Measurements from ENCODE around the gene CD5L.

The CD5L gene

GRCh38 chr1:157820299-157820698 is 21.3 kb downstream of the CD5L start:
- in situ Hi-C loops (cut with HindIII; ENCODE audit: low pct_ligation_motif_present, low pct_unique_long_range_greater_than_20kb, low sequenced_read_pairs), result no loop called here
- no peak for DNase-seq

- no peak for DNase-seq
- in situ Hi-C loops (cut with HindIII; ENCODE audit: low pct_ligation_motif_present, low pct_unique_long_range_greater_than_20kb, low sequenced_read_pairs), result no loop called here
Measured at GRCh38 chr1:157819896-157820295, 21.7 kb downstream of the CD5L start, which contains the start of gene FCRL1. FCRL1 (minus strand) TSS chr1:157820120; CDS start chr1:157820037, 83 bp downstream.

- DNase-seq, result no peak
- in situ Hi-C loops (cut with HindIII; ENCODE audit: low pct_ligation_motif_present, low pct_unique_long_range_greater_than_20kb, low sequenced_read_pairs), result no loop called here
Measured at GRCh38 chr1:157819215-157819614, 22.4 kb downstream of the CD5L start.

GRCh38 chr1:157813269-157813668 is 28.3 kb downstream of the CD5L start:
- no peak for DNase-seq
- in situ Hi-C loops (cut with HindIII; ENCODE audit: low pct_ligation_motif_present, low pct_unique_long_range_greater_than_20kb, low sequenced_read_pairs), result no loop called here

DNA sequence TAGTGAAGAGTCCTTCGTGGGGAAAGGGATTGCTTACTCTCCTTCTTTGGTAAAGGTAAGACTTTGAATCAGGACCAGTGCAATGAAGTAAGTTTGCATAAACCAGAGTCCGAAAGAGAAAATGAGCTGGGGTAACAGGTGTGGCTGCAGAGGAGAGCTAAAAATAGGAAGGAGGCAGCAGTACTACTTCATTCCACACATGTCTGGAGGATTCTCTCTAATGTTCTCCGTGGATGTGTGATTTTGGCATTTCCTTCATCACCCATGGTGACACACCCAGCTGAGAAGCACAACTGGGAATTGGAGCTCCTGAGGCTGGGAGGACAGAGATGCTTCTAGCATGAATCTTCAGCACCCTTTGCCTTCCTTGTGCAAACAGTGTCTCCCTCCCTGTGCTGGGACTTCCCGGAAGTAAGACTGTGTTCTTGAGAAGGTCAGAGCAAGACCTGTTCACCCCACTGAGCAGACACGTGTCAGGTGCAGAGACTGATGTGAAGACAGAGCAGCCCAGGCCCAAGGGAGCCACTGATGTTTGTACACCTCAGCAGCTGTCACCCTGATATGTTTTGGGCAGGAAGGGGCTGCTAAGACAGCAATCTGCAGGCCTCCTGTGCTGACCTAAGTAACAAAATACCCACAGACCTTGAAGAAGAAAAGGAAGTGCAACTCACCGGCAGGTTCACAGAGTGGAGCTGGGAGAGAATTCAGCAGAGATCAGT is 35.0 kb downstream of the CD5L start:
- in situ Hi-C loops (cut with HindIII; ENCODE audit: low pct_ligation_motif_present, low pct_unique_long_range_greater_than_20kb, low sequenced_read_pairs), result no loop called here

GRCh38 chr1:157803851-157804250 is 37.8 kb downstream of the CD5L start:
- DNase-seq, result no peak
- in situ Hi-C loops (cut with HindIII; ENCODE audit: low pct_ligation_motif_present, low pct_unique_long_range_greater_than_20kb, low sequenced_read_pairs), result no loop called here

More for the DNA sequence above, 35.0 kb downstream of the CD5L start:
- no peak for DNase-seq

DNA sequence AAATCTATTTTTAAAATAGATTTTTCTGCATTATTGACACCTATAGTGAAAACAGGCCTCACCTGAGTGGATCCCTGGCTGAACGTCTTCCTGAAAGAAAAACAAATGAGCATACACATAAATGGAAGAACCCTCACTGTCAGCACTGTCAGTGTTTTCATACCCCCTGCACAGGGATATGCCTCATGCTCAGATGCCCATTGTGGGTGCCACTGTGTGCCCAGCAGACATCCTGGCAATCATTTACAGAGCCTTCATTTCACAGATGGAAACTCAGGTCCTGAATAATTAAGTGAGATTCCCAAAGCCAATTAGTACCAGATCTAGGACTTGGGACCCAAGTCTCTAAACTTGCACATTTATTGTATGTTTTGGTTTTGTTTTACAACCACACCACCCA is 41.6 kb downstream of the CD5L start:
- in situ Hi-C loops (cut with HindIII; ENCODE audit: low pct_ligation_motif_present, low pct_unique_long_range_greater_than_20kb, low sequenced_read_pairs), result no loop called here
- DNase-seq, result no peak

DNA sequence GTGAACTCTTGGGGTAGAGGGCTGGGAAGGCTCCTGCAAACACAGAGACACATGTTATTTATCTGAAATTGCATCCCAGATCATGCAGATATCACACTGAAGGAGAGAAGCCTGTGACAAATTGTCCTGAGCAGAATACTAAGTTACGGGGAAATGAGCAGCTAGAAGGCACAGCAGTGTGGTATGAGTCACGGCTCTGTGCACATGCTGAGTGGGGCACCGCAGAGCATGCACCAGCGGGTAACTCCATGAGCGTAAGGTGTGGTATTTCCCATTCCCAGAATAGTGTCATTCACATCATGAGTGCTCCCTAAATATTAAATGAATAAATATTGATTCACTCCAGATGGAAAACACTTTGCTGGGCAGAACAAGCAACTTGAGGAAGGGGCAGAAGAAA is 43.4 kb downstream of the CD5L start:
- in situ Hi-C loops (cut with HindIII; ENCODE audit: low pct_ligation_motif_present, low pct_unique_long_range_greater_than_20kb, low sequenced_read_pairs), result no loop called here
- peak; percentile 28 for DNase-seq

GRCh38 chr1:157785248-157785647 is 56.4 kb downstream of the CD5L start:
- in situ Hi-C loops (cut with HindIII; ENCODE audit: low pct_ligation_motif_present, low pct_unique_long_range_greater_than_20kb, low sequenced_read_pairs), result no loop called here
- no peak for DNase-seq

GRCh38 chr1:157784801-157785200 is 56.8 kb downstream of the CD5L start:
- in situ Hi-C loops (cut with HindIII; ENCODE audit: low pct_ligation_motif_present, low pct_unique_long_range_greater_than_20kb, low sequenced_read_pairs), result no loop called here
- DNase-seq, result no peak

GRCh38 chr1:157782931-157783330 is 58.7 kb downstream of the CD5L start:
- in situ Hi-C loops (cut with HindIII; ENCODE audit: low pct_ligation_motif_present, low pct_unique_long_range_greater_than_20kb, low sequenced_read_pairs), result no loop called here
- no peak for DNase-seq

- no peak for DNase-seq
- in situ Hi-C loops (cut with HindIII; ENCODE audit: low pct_ligation_motif_present, low pct_unique_long_range_greater_than_20kb, low sequenced_read_pairs), result no loop called here
Measured at GRCh38 chr1:157781048-157781447, 60.6 kb downstream of the CD5L start.
